ENCODE data around the gene INKA1.

DNA sequence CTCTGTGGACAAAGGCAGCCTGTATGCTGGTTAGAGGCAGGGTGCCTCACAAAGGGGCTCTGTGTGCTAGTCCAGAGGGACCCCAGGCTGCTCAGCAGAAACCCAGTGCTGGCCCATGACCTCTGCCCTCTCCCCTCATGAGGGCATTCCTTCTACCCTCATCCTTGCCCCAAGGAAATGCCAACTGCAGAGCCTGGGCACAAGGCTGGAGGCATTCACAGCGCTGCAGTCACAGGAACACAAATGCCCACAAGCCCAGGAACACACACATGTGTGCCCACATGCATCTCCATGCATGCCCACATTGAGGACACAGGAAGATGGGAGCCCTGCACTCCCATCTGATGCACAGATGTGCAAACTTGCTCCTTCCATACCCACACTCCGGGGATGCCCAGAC, 3.8 kb downstream of the INKA1 start:
- TF ChIP-seq, protein P1, sequence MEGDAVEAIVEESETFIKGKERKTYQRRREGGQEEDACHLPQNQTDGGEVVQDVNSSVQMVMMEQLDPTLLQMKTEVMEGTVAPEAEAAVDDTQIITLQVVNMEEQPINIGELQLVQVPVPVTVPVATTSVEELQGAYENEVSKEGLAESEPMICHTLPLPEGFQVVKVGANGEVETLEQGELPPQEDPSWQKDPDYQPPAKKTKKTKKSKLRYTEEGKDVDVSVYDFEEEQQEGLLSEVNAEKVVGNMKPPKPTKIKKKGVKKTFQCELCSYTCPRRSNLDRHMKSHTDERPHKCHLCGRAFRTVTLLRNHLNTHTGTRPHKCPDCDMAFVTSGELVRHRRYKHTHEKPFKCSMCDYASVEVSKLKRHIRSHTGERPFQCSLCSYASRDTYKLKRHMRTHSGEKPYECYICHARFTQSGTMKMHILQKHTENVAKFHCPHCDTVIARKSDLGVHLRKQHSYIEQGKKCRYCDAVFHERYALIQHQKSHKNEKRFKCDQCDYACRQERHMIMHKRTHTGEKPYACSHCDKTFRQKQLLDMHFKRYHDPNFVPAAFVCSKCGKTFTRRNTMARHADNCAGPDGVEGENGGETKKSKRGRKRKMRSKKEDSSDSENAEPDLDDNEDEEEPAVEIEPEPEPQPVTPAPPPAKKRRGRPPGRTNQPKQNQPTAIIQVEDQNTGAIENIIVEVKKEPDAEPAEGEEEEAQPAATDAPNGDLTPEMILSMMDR (conservative IDR thresholded peaks at IDR 0.05 in 1 of 2, IDR thresholded peaks at IDR 0.05 in 1 of 2; ENCODE audit: extremely low read depth in 1 of 2, insufficient read depth in 1 of 2, low read depth in 1 of 2, low read length in 2 of 2) = no peak
- no peak for TF ChIP-seq EZH2 (IDR thresholded peaks at IDR 0.05; ENCODE audit: borderline replicate concordance, low read length)
